H1 (cell line): ENCODE measurements around the gene HRH3. TPM values are rescaled to one million over a fixed set of nuclear protein-coding genes. Genes with fewer than 3 reads are reported as not detected.

Source experiments
- ASH2L ChIP-seq: fragments of 200-600, 300-600 bp; sonication (generic); IDR thresholded peaks from one replicate; pipeline ENCODE4 v1.7.1; 2017; ENCODE audit warnings: low read length
- CBX8 ChIP-seq: fragments of 300-800, 300-1000 bp; sonication (generic); IDR thresholded peaks from 2 replicates; pipeline ENCODE4 v1.7.1; 2016; ENCODE audit warnings: low read depth, low read length, borderline replicate concordance
- CEBPB ChIP-seq: IDR thresholded peaks from 2 replicates; pipeline ENCODE4 v1.6.1; 2012; ENCODE audit warnings: low read depth, low read length
- HDAC6 ChIP-seq: IDR thresholded peaks from one replicate; pipeline ENCODE4 v1.7.1; 2012; ENCODE audit warnings: low read depth, mild to moderate bottlenecking, inconsistent platforms, low read length, moderate library complexity
- KDM5A ChIP-seq: fragments of 200-600 bp; IDR thresholded peaks from 2 replicates; pipeline ENCODE4 v1.7.1; 2012; ENCODE audit warnings: mild to moderate bottlenecking, low read length, inconsistent platforms, mixed read lengths
- MAFK ChIP-seq: IDR thresholded peaks from 2 replicates; pipeline ENCODE4 v1.6.1; 2012; ENCODE audit warnings: low read depth, mild to moderate bottlenecking, improper control_type of control experiment, low read length
- NANOG ChIP-seq: IDR thresholded peaks from 2 replicates; pipeline ENCODE4 v1.6.1; 2011; ENCODE audit warnings: low read length, low read depth, mild to moderate bottlenecking, inconsistent platforms; ENCODE audit not compliant: insufficient read depth, poor library complexity, severe bottlenecking
- POLR2A ChIP-seq, 2 experiments: IDR thresholded peaks; 1 replicate in 1 of 2; 2 replicates in 1 of 2; pipeline ENCODE4 v1.6.1; 2011; ENCODE audit warnings: low read depth in 2 of 2, low read length in 2 of 2, mild to moderate bottlenecking in 2 of 2; ENCODE audit errors: control extremely low read depth in 1 of 2
- RNF2 ChIP-seq: fragments of 200-900, 300-1000 bp; sonication (generic); IDR thresholded peaks from 2 replicates; pipeline ENCODE4 v1.7.1; 2016; ENCODE audit warnings: borderline replicate concordance, low read depth, mild to moderate bottlenecking, antibody characterized with exemption, low read length; ENCODE audit not compliant: poor library complexity, severe bottlenecking; ENCODE audit errors: missing control alignments
- SAP30 ChIP-seq: fragments of 300-600 bp; sonication (generic); IDR thresholded peaks from 2 replicates; pipeline ENCODE4 v1.7.1; 2012; ENCODE audit warnings: low read length, moderate library complexity, mild to moderate bottlenecking, inconsistent platforms; ENCODE audit not compliant: insufficient read depth, insufficient replicate concordance
- SIN3A ChIP-seq, 2 experiments: IDR thresholded peaks in 1 of 2; conservative IDR thresholded peaks in 1 of 2; 2 replicates each; pipeline ENCODE4 v1.6.1; 2011 to 2012; ENCODE audit warnings: low read length in 2 of 2, improper control_type of control experiment in 1 of 2, low read depth in 1 of 2, mild to moderate bottlenecking in 1 of 2
- SIRT6 ChIP-seq: IDR thresholded peaks from one replicate; pipeline ENCODE4 v1.7.1; 2012; ENCODE audit warnings: low read length, inconsistent platforms
- SP4 ChIP-seq: IDR thresholded peaks from 2 replicates; pipeline ENCODE4 v1.6.1; 2012; ENCODE audit warnings: low read length, inconsistent platforms
- SUZ12 ChIP-seq: fragments of 200-600 bp; sonication (generic); IDR thresholded peaks from 2 replicates; pipeline ENCODE4 v1.6.1; 2012; ENCODE audit warnings: mild to moderate bottlenecking, inconsistent platforms, low read length, moderate library complexity, mixed read lengths
- YY1 ChIP-seq: IDR thresholded peaks from 2 replicates; pipeline ENCODE4 v1.6.1; 2011; ENCODE audit warnings: low read depth, mild to moderate bottlenecking, low read length
- ZNF274 ChIP-seq: IDR thresholded peaks from 2 replicates; pipeline ENCODE4 v1.7.0; 2012; ENCODE audit warnings: low read length, borderline replicate concordance; ENCODE audit errors: extremely low read depth
- polyA plus RNA-seq, 7 experiments: library from polyadenylated mRNA; depleted of rRNA in 3 of 7; stranded (reverse) in 5 of 7; unstranded in 2 of 7; fragments of >200 nt in 5 of 7; fragments of 200-250 nt in 2 of 7; gene quantifications; 1 replicate in 5 of 7; 2 replicates in 1 of 7; 4 replicates in 1 of 7; pipeline versions ENCODE4 v1.2.1 to v1.2.3, GENCODE V29; 2011 to 2013; ENCODE audit warnings: missing spikeins in 2 of 7, mixed read lengths in 2 of 7
- total RNA-seq: library from RNA; stranded (reverse); fragmentation: NEBNext Ultra II Directional; extraction: Animal tissue kit (Norgen Biotek cat#: 25700); gene quantifications from 2 replicates; pipeline ENCODE4 v1.2.1, GENCODE V29; 2021
- TF ChIP-seq, protein P1 (sequence below): IDR thresholded peaks from 2 replicates; pipeline ENCODE4 v1.6.1; 2012; ENCODE audit warnings: inconsistent platforms
- TF ChIP-seq, protein P2 (sequence below), 3 experiments: IDR thresholded peaks; 1 replicate in 2 of 3; 2 replicates in 1 of 3; pipeline versions ENCODE4 v1.5.1 to v1.6.1; 2011; ENCODE audit warnings: low read length in 3 of 3, mild to moderate bottlenecking in 3 of 3, inconsistent platforms in 2 of 3, low read depth in 1 of 3, moderate library complexity in 1 of 3; ENCODE audit not compliant: insufficient read depth in 1 of 3; ENCODE audit errors: control extremely low read depth in 1 of 3
- TF ChIP-seq, protein P3 (sequence below): IDR thresholded peaks from 2 replicates; pipeline ENCODE4 v1.6.1; 2012; ENCODE audit warnings: inconsistent platforms

Gene HRH3
- total and polyA plus RNA-seq, 2 of the 8 experiments (the other 6 are each of a cell fraction or from before 2014, with no cell fraction given), result 2.0 to 4.5 TPM

DNA sequence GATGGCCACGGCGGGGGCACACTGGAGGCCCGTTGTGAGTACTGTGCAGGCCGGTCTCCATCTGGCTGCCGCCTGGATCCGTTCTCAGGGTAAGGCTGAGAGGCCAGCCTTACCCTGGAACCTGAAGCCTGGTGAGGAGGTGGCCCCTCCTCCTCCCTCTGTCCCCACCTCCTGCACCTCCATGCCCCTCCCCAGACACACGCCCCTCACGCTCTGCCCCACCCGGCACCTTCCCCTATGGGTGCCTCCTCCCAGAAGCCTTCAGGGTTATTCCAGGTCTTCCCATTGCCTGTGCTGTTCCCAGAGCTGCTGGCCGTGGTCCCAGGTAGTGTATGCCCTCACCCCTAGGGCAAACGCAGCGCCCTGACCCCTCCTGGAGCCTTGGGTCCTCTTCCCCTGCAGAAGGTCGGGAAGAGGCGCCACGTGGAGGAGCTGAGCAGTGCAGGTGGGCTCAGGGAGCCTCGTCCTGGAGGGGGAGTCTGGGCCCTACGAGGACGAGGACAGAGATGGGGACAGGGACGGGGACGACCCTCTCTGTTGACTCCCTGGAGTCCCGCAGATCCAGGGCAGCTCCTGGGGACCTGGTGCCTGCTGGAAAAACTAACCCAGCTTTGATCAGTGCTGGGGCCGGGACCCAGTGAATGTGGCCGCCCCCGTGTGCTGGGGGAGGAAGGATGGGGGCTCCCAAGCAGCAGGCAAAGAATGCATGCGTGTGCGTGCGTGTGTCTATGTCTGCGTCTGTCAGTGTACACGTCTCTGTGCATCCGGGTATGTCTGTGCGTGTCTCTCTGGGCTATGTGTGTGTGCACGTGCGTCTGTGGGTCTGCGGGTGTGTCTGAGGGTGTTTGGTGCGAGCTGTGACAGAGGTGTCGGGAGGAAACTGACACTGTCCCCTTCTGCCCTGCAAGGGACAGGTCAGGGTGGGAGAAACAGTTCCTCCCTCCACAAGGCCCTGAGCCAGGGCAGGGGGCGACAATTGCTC lies 8.2 kb upstream of the HRH3 start (continued):
- no peak for TF ChIP-seq RNF2
- TF ChIP-seq SIRT6, result no peak
- TF ChIP-seq SAP30, result no peak
- no peak for TF ChIP-seq ZNF274
- TF ChIP-seq, protein P1, sequence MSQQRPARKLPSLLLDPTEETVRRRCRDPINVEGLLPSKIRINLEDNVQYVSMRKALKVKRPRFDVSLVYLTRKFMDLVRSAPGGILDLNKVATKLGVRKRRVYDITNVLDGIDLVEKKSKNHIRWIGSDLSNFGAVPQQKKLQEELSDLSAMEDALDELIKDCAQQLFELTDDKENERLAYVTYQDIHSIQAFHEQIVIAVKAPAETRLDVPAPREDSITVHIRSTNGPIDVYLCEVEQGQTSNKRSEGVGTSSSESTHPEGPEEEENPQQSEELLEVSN, result peak; percentile 97
- TF ChIP-seq ASH2L, result no peak
- TF ChIP-seq SP4, result no peak
- TF ChIP-seq SIN3A (conservative IDR thresholded peaks at IDR 0.05 in 1 of 2, IDR thresholded peaks at IDR 0.05 in 1 of 2; ENCODE audit: low read depth in 1 of 2, low read length in 2 of 2), result no peak
- TF ChIP-seq NANOG, result no peak
- TF ChIP-seq POLR2A (IDR thresholded peaks at IDR 0.05; ENCODE audit: control extremely low read depth in 1 of 2, low read depth in 2 of 2, low read length in 2 of 2), result 0 out of 3 replicates have a peak, but pooled peaks of 1 of the 2 experiments have one; percentile 17
- TF ChIP-seq, protein P2, sequence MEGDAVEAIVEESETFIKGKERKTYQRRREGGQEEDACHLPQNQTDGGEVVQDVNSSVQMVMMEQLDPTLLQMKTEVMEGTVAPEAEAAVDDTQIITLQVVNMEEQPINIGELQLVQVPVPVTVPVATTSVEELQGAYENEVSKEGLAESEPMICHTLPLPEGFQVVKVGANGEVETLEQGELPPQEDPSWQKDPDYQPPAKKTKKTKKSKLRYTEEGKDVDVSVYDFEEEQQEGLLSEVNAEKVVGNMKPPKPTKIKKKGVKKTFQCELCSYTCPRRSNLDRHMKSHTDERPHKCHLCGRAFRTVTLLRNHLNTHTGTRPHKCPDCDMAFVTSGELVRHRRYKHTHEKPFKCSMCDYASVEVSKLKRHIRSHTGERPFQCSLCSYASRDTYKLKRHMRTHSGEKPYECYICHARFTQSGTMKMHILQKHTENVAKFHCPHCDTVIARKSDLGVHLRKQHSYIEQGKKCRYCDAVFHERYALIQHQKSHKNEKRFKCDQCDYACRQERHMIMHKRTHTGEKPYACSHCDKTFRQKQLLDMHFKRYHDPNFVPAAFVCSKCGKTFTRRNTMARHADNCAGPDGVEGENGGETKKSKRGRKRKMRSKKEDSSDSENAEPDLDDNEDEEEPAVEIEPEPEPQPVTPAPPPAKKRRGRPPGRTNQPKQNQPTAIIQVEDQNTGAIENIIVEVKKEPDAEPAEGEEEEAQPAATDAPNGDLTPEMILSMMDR (IDR thresholded peaks at IDR 0.05; ENCODE audit: control extremely low read depth in 1 of 3, insufficient read depth in 1 of 3, low read depth in 1 of 3, low read length in 3 of 3), result peak; percentile 3 to 29 (median 18)
- TF ChIP-seq SUZ12, result no peak
- TF ChIP-seq, protein P3, sequence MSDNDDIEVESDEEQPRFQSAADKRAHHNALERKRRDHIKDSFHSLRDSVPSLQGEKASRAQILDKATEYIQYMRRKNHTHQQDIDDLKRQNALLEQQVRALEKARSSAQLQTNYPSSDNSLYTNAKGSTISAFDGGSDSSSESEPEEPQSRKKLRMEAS, result peak; percentile 98
- TF ChIP-seq MAFK, result no peak
- TF ChIP-seq CEBPB, result no peak
- no peak for TF ChIP-seq KDM5A
- TF ChIP-seq YY1, result no peak
- TF ChIP-seq CBX8, result no peak
- no peak for TF ChIP-seq HDAC6
